Heart left ventricle (tissue), 13 donors: ENCODE results near the gene SLC5A10.

Source experiments
- CTCF ChIP-seq, 12 donors: fragments of 200-600 bp; sonication (generic) in 4 of 12; IDR thresholded peaks; one replicate each; pipeline versions ENCODE4 v1.5.0 to v1.8.0; 2018 to 2022; ENCODE audit warnings: antibody characterized with exemption in 12 of 12, mild to moderate bottlenecking in 5 of 12
- POLR2A ChIP-seq, 2 donors: fragments of 450-650 bp; IDR thresholded peaks; one replicate each; pipeline ENCODE4 v1.6.1; 2017; ENCODE audit warnings: antibody characterized with exemption in 2 of 2, mild to moderate bottlenecking in 2 of 2, moderate library complexity in 2 of 2
- donor health status: ischemic (EF 13 %, LVEDD 7.1; RV severe dilation, severe dysfunction).
- donor health status: DM: no; HTN: yes; CAD: no.
- donor health status: DM: no; HTN: no; CAD: no.
- donor health status: ischemic (EF 25% LVEDD 6.9; RV normal size, moderate dysfunction).
- donor health status: ischemic (EF 25% LVEDD 5.7; RV mildly dilated, moderate dysfunction).
- donor health status: ischemic (EF 35%, LVEDD 5.7; RV mildly dilated, moderate dysfunction).
- donor health status: nonischemic (EF 11% LVEDD 7.7; RV severe dilation, severe dysfunction).
- donor health status: DM: yes; HTN: yes; CAD: no.
- donor health status: PGD.
- donor health status: ischemic (EF 29% LVEDD 5.4; RV normal size, mild dysfunction).
- donor health status: nonischemic (EF 23%, LVEDD 6.1; RV moderate dilation, normal function).

- TF ChIP-seq CTCF (IDR thresholded peaks at IDR 0.05) (no peak), POLR2A (IDR thresholded peaks at IDR 0.05) (no peak)
These were observed 23.6 kb downstream of the SLC5A10 start for GRCh38 chr17:18975597-18975996.
